Epithelial cell of proximal tubule (primary cell): ENCODE measurements around the gene YEATS4. TPM values are rescaled to one million over a fixed set of nuclear protein-coding genes. Genes with fewer than 3 reads are reported as not detected.

Source experiments
- DNase-seq: peaks from one replicate; pipeline ENCODE4 v3.0.0-alpha.2; 2011; ENCODE audit warnings: low read depth
- H3K4me3 ChIP-seq: 2 replicates; pipeline ENCODE4 v1.5.1; 2011; ENCODE audit warnings: low read depth, mild to moderate bottlenecking, low read length
- CTCF ChIP-seq: conservative IDR thresholded peaks from 2 replicates; pipeline ENCODE4 v1.5.1; 2012; ENCODE audit warnings: low read depth, mild to moderate bottlenecking, low read length
- total RNA-seq: library from RNA; depleted of rRNA; stranded (reverse); fragments of >200 nt; gene quantifications from 2 replicates; pipeline ENCODE4 v1.2.3, GENCODE V29; 2015

Gene YEATS4
- total RNA-seq, 1 donor from 2014 or later = 50.6 TPM

GRCh38 chr12:69337311-69338090, 22.0 kb upstream of the YEATS4 start:
- no peak for TF ChIP-seq CTCF
- no peak for DNase-seq
- H3K4me3 ChIP-seq = no peak overlapping the region

GRCh38 chr12:69338120-69338859, 21.3 kb upstream of the YEATS4 start:
- no peak for DNase-seq
- no peak for TF ChIP-seq CTCF
- H3K4me3 ChIP-seq = no peak overlapping the region

GRCh38 chr12:69338936-69339335, 20.6 kb upstream of the YEATS4 start:
- no peak for DNase-seq
- no peak overlapping the region for H3K4me3 ChIP-seq
- no peak for TF ChIP-seq CTCF

- no peak overlapping the region for H3K4me3 ChIP-seq
- no peak for DNase-seq
- no peak for TF ChIP-seq CTCF
Observed at GRCh38 chr12:69339999-69340398, 19.5 kb upstream of the YEATS4 start.

- H3K4me3 ChIP-seq = no peak overlapping the region
- DNase-seq = no peak
- no peak for TF ChIP-seq CTCF
Observed at GRCh38 chr12:69341328-69341727, 18.2 kb upstream of the YEATS4 start.

- DNase-seq = no peak
- no peak for TF ChIP-seq CTCF
- no peak overlapping the region for H3K4me3 ChIP-seq
Observed at GRCh38 chr12:69342421-69342820, 17.1 kb upstream of the YEATS4 start.
